GM19468 (cell line): ENCODE measurements around the gene INO80D.
"Not testable (repeated sequence)": the region's sequence is repeated elsewhere in the genome, so short reads cannot be mapped to it uniquely, and the experiment has no call there.

Experiments
- ATAC-seq: cut with Tn5 transposase; IDR thresholded peaks from one replicate; pipeline ENCODE4 v1.9.1; 2021; ENCODE audit warnings: mild to moderate bottlenecking, moderate library complexity, moderate number of reproducible peaks; ENCODE audit not compliant: unreplicated experiment; ENCODE audit errors: extremely low read depth

INO80D gene

GRCh38 chr2:206084439-206084869, 1.5 kb downstream of the INO80D start:
- ATAC-seq = no peak

- no peak for ATAC-seq
Measured at GRCh38 chr2:206083602-206084438, 2.2 kb downstream of the INO80D start.

GRCh38 chr2:206082298-206082843, 3.6 kb downstream of the INO80D start:
- no peak for ATAC-seq

GRCh38 chr2:206080927-206081326, 5.0 kb downstream of the INO80D start:
- ATAC-seq = no peak

GRCh38 chr2:206079699-206080465, 6.1 kb downstream of the INO80D start:
- ATAC-seq = no peak

- not testable (repeated sequence) for ATAC-seq
Measured at GRCh38 chr2:206077879-206078278, 8.1 kb downstream of the INO80D start.

- no peak for ATAC-seq
Measured at GRCh38 chr2:206075113-206075512, 10.9 kb downstream of the INO80D start.

- ATAC-seq = no peak
Measured at GRCh38 chr2:206071807-206072206, 14.2 kb downstream of the INO80D start.

- ATAC-seq = no peak
Measured at GRCh38 chr2:206069417-206069816, 16.6 kb downstream of the INO80D start.

GRCh38 chr2:206068207-206068606, 17.8 kb downstream of the INO80D start:
- ATAC-seq = no peak

GRCh38 chr2:206064077-206064476, 21.9 kb downstream of the INO80D start:
- no peak for ATAC-seq

- no peak for ATAC-seq
Measured at GRCh38 chr2:206063635-206064034, 22.3 kb downstream of the INO80D start.

- no peak for ATAC-seq
Measured at GRCh38 chr2:206062724-206063123, 23.2 kb downstream of the INO80D start.

- ATAC-seq = no peak
Measured at GRCh38 chr2:206056286-206056685, 29.7 kb downstream of the INO80D start.

GRCh38 chr2:206054952-206055351, 31.0 kb downstream of the INO80D start:
- no peak for ATAC-seq

GRCh38 chr2:206051912-206052311, 34.1 kb downstream of the INO80D start:
- ATAC-seq = no peak

GRCh38 chr2:206049392-206049791, 36.6 kb downstream of the INO80D start:
- no peak for ATAC-seq

- ATAC-seq = no peak
Measured at GRCh38 chr2:206045251-206045650, 40.7 kb downstream of the INO80D start.

- no peak for ATAC-seq
Measured at GRCh38 chr2:206040525-206040924, 45.4 kb downstream of the INO80D start.

GRCh38 chr2:206035393-206035792, 50.6 kb downstream of the INO80D start:
- not testable (repeated sequence) for ATAC-seq

GRCh38 chr2:206033452-206033851, 52.5 kb downstream of the INO80D start:
- not testable (repeated sequence) for ATAC-seq
